GM19035 (cell line): ENCODE results near the gene SLC6A9.

Source experiments
- ATAC-seq: cut with Tn5 transposase; IDR thresholded peaks from one replicate; pipeline ENCODE4 v1.9.1; 2021; ENCODE audit not compliant: unreplicated experiment

SLC6A9 gene

DNA sequence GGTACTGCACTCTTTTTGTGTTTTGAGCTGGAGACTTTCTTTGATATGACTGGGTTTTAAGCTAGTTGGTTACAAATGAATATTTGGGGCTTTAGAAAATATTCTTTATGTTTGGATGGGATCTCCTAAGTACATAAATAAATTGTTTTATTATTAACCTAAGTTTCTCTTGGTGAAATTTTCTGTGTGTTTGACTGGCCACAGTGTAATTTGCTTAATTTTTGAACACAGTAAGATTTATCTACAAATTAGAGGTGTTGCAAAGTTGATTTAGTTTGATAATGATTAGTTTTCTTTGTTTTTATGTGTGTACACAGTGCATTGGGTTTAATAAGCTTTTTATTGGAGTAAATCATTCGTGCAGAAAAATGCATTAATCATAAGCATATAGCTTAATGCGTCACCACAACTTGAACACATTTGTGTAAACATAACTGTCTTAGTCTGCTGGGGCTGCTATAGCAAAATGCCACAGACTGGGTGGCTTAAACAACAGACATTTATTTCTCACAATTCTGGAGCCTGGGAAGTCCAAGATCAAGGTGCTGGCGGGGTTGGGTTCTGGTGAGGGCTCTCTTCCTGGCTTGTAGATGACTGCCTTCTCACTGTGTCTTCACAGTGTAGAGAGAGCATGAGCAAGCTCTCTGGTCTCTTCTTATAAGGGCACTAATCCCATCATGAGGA lies 17.4 kb upstream of the SLC6A9 start:
- no peak for ATAC-seq

DNA sequence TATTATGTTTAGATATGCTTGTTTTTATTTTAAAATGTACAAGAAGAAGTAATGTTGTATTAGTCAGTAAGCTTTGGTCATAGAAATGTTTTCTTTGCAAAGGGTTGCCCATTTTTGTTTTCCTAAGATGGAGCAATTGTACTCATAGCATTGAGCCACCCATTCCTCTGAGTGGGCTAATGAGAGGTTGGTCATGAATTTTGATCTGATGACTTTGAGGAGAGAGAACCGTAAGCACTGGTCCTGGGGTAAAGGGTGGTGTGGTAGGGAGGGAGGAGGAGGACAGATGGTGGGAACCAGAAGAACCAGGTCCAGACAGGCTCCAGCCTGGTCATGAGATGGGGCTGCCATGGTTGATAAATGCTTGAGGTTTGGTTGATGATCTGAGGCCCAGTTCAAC lies 15.9 kb upstream of the SLC6A9 start:
- no peak for ATAC-seq

DNA sequence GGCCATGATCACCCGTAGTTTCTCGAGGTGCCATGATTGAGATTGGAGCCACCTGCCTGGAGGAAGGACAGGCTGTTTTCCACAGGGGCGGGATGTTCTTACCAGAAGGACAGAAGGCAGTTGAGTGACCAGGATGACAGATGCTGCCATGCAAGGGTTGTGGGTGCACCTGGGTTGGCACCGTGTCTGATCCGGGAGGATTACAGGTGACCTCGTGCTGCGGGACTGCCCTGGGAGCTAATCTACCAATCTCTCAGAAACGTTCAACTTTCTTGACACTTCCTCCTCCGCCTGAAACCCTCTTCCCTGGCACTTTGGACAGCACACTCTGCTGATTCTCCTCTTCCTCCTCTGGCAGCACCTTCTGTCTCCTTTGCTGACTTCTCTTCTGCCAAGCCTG lies 13.8 kb upstream of the SLC6A9 start:
- no peak for ATAC-seq

DNA sequence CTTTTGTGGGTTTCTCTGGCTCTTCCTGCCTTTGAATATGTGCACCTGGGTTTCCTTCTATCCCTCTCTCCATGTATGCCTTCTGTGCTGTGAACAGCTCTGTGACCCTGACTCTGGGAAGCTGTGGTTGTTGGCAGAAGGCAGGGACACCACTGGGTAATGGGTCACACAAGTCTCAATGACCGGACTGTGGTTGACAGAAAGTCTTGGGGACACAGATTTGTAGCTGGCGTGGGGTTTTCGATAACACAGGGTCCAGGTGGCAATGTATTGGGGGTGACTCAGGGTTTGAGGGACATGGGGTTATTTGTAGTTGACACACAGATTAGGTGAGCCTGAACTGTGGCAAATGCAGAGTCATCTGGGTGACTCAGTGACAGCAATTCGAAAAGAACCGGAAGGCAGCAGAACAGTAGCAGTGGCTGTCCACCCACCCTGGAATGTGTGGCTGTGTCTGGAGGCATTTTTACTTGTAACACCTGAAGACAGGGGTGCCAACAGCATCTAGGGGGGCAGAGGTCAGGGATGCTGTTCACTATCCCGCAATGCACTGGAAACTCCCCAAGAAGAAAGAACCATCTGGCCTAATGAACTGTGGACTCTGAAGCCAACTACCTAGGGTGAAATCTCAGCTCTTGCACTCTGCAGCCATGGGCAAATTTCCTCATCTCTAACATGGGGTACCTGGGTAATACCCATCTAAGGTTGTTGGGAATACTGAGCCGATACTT lies 13.0 kb upstream of the SLC6A9 start:
- ATAC-seq: no peak

DNA sequence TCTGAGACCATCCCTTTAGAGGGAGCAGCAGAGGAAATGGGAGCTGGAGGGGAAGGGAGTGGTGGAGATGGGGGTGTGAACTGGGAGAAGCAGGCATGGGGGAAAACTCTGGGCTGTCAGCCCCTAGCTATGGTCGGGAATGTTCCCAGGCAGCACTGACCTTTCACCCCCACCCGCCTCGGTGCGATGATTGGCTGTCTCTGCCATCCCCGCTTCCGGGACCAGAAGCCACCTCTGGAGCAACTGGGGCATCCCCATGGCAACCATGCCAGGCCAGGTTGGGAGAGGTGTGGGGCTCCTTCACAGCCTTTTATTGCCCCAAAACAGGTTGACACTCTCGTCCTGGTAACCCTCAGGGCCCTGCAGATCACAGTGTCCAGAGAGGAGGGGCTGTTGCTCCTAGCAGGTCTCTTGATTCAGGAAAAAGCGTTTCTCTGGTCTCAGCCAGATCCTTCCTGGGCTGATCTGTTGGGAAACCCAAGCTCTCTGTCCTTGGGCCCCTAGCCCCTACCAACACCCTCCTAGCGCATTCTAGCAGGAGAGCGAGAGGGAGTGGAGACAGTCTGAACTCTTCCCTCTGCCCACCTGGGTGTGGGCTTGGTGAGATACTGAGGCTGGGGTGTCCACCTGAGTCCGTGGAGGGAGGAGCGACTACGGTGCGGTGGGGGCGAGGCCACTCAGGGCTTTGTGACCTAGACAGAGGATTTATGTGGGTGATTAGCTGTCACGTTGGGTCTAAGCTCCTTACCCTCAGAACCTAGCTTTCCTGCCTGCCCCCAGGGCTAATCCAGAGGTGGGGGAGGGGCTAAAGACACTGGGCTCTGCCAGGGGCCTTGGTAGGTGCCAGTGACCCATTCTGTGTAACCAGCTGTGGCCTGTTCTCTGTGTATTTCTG lies 12.2 kb upstream of the SLC6A9 start:
- no peak for ATAC-seq

DNA sequence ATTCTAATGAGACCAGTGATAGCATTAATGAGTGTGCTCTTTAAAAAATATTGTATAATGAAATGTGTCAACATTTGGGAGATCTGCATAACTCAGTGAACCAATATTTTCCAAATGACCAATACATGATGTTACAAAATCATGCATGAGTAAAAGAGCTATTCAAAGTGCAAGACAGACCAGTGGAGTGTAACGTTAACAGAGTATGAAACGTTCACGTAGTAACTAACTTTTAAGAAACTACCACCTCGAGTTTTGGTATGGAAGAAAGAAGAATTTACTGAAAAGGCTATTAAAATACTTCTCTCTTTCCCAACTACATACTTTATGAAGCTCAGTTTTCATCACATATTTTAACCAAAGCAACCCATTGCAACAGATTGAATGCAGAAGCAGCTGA lies 9.6 kb upstream of the SLC6A9 start:
- no peak for ATAC-seq

DNA sequence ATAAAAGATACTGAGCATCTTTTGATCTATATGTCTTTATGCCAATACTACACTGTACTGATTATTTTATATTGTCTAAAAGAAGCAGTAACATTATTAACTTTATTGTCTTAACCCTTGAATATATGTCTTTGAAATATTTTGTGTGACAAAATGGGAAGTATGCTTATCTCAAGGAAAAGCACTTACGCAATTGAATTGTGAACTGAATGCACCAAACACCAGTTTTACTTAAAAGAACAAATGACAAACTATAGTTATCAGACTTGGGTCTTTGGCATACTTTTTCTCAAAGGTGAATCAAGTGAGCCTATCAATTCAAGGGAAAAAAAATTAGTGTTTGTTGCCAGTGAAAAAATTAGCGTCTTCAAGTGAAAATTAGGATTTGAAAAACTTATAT lies 9.2 kb upstream of the SLC6A9 start:
- no peak for ATAC-seq

DNA sequence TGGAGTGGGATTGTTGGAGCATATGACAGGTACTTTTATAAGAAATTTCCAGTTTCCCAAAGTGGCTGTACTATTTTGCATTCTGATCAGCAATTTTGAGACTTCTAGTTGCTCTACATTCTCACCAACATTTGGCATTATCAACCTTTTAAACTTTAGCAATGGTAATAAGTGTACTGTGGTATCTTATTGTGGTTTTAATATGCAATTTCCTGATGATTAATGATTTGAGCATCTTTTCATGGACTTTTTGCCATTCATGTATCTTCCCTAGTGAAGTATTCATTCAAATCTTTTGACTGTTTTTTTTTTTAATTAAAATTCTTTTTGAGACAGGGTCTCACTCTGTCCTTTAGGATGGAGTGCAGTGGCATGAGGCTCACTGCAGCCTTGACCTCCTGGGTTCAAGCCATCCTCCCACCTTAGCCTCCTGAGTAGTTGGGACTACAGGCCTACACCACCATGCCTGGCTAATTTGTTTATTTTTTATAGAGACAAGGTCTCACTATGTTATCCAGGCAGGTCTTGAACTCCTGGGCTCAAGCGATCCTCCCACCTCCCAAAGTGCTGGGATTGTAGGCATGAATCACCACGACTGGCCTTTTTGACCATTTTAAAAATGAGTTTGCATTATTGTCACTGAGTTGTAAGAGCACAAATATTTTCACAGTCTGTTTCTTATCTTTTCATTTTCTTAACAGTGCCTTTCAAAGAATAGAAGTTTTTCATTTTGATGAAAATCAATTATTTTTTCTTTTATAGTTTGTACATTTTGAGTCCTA lies 7.8 kb upstream of the SLC6A9 start:
- ATAC-seq: no peak

DNA sequence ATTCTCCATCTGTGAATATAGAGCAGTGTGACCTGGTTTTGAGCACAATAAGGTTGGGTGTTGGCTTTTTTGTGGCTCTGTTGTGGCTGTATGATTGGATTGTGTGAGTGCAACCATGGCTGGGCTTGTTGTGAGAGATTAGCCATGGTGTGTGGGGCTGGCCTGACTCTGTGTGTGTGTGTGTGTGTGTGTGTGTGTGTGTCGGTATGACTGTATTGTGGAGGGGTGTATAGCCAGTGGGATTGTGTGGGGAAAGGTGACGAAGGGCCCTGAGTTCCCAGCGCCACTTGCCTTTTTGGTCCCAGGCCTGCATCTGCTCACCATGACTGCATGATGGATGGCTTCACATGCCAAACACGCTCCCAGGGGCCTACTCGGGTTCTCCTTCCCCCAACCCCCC lies 5.9 kb upstream of the SLC6A9 start:
- ATAC-seq: no peak

DNA sequence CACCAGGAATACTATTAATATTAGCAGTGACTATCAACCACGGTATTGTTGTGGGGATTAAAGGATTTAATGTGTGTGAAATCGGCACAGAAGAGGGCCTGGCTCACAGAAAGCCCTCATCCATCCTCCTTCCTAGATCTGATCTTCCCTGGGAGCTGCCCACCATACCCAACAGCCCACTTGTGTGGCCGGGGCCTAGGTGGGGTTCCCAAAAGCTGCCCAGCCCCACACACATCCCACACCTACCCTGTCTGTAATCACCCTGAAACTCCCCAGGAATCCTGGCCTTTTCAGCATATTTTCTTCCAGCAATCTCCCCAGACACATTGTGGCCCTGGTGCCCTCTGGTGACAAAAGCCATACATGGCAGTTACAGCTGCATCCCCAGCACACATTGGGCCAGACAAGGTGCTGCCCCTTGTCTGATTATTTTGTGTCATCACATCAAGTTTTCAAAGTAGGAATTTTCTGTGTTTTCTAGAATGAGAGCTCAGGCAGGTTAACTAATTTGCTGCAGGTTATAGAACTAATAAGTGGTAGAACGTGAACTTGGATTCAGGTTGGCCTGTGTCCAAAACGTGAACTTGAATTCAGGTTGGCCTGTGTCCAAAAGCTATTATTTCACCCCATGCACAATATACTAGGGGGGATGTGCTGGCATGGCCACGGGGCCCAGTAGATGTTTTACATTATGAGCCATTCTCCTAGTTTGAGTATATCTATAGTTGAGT lies 5.3 kb upstream of the SLC6A9 start:
- ATAC-seq: no peak

DNA sequence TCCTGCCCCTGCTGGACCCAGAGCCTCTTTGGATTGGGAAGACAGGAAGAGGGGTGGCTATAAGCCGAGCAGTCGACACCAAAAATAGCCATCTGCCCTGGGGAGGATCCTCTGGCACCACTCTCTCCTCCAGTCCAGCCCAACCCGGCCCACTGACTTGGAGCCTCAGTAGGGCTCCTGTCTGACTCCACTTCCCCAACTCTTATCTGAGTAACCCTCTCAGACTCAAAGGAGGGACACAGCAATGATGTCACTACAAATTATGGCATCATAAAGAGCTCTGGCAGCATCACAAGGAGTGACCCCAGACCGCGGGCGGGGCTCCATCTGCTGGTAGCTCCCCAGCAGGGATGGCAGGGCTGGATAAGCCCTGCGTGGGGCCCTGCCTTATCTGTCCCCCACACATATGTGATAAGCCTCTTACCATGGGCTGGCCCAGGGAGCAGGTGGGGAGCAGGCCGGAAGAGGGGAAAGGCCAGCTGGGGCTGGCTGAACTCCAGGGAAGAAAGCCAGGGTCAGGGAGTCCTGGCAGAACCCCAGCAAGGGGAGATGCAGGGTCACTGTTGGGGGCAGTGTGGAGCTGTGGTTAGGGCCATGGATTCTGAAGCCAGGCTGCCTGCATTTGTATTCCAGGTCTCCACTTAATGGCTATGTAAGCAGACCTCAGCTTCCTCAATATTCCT lies 4.6 kb upstream of the SLC6A9 start:
- ATAC-seq: no peak

DNA sequence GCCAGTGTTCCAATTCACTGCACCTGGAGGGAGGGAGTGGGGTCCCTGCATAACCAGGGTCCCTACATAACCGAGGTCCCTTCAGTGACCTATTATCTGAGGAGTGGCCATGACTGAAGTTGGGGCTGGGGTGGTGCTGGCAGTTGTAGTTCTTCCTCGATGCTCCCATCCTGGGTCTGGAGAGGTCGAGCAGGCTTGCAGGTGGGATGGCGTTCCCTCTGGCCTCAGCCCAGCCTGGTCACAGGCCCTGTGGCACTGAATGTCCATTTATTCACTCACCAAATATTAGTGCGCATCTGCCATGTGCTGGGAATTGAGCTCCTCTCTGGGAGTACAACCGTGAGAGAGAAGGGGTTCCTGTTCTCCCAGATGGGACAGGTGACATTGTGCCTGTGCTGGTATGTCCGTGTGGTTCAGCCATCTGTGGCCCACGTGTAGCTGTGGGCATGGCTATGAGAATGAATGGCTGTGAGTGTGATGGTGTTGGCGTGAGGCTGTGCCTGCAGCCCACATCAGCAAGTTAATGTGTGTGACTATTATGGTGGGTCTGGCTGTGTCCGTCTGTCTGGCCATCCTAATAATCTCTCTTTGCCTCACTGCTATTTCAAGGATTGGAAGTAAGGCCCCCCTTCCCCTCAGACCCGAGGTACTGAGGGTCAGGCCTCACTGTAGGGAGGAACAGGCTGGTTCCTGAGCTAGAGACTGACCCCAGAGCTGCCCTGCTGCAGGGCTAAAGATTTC lies 3.9 kb upstream of the SLC6A9 start:
- no peak for ATAC-seq

DNA sequence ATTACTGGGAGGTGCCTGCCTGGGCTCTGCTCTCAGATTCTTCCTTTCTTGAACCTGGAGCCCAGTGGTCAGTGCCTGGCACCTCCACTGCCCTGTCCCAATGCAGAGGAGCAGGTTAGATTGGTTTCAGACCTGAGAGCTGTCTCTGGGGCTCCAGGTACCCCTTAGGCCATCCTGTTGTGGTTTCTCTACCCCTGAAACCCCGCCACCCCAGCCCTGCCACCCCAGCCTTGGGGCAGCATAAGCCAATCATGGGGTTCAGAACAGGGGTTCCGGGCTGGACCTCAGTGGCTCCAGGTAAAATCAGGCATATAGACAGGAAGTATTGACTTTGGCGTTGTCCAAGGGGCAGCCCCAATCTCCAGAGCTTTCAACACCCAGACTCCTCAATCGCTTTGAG lies 3.2 kb upstream of the SLC6A9 start:
- ATAC-seq: no peak

DNA sequence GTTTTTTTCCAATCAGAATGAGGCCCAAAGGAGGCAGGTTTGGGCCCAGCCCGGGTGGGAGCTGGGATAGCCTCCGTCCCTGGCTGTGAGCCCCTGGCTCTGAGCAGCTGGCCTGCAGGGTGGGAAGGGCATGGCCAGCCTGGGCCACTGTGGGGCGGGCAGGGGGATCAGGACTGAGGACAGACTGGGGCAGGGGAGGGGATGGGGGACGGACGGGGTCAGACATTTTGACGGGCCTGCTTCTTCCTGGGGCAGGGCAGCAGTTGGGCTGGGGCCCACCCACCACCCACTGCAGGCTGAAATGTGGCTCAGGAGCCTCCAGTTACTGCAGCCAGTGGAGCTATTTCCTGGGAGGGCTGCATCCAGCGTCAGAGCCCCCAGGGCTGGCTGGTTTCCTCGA lies 2.5 kb upstream of the SLC6A9 start:
- ATAC-seq: no peak

DNA sequence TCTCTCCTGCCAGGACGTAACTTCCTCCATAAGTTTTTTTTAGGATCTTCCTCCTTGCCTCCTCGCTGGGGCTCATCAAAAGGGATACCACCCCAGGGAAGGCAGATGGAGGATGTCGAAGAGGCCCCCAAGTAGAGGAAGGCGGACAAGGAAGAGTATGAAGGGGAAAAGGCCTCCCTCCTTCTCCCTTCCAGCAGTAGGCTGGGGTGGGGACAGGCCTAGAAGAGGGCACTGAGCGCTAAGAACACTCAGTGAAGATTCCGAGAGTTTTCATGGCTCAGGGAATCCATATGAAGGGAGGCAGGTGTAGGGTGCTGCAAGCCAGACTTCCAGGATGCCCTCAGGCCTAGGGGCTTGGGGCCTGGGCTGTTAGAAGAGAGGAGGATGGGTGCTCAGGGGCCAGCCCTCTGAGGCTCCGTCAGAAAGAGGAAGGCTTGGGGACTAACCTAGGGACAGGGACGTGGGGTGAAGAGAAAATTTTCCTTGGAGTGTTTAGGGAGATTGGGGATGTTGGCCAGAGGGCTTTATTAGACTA lies 1.8 kb upstream of the SLC6A9 start:
- ATAC-seq: no peak

DNA sequence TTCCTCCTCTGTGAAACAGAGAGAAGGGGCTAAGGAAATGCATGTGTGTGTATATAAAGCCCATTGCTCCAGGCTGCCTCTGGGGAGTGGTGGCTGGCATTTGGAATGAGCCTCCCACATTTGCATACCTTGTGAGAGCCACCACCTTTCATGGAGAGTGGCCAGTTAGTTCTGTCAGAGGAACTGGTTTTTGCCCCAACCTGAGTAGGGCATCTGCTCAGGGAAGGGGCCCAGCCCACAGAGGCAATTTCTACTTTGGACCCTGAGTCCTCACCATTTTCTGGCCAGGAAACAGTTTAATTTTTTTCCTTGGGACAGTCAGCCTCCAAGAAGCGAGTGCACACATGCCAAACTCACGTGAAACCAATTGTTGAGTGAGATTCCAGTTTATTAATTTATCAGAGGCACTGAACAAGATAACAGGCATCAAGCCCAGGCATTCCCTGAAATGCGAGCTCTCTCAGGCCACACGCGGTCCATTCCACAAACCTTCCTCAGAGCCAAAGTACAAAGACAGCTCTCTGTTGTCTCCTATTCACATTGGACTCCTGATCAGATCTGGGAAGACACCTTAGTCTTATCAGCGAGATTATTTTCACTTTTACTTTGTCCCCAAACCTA lies 1.0 kb upstream of the SLC6A9 start:
- ATAC-seq: no peak

DNA sequence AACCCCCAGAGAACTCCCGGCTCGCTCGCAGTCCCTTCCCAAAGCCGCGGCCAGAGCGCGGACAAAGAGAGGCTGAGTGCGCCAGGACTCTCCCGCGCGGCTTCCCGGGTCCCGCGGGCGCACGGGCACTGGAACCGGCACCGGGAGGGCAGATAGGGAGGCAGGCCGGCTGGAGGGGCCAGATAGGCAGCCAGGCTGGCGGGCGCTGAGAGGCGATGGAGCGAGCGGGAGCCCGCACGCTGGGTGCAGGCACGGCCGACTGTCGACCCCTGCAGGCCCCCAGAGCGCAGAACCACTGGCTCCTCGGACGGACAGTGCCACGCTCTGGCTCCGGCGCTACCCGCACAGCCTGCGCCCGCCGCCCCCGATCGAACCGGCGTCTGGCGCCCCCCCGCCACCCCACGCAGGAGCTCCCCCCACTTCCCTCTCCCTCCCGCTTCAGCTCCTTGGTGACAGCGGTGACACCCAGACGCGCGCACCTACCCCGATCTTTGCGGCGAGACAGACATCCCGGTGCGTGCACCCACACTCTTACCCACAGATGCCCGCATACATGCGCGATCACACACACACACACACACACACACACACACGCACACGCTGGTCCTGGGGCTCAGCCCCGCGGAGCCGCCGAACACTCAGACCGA lies 534 bp downstream of the SLC6A9 start:
- peak; percentile 30 for ATAC-seq
